HG03196 (cell line): ENCODE results near the gene LTBP4.
"Not testable (repeated sequence)": the region's sequence is repeated elsewhere in the genome, so short reads cannot be mapped to it uniquely, and the experiment has no call there.

Source experiments
- ATAC-seq: cut with Tn5 transposase; IDR thresholded peaks from one replicate; pipeline ENCODE4 v1.9.1; 2021; ENCODE audit not compliant: unreplicated experiment

Gene LTBP4

DNA sequence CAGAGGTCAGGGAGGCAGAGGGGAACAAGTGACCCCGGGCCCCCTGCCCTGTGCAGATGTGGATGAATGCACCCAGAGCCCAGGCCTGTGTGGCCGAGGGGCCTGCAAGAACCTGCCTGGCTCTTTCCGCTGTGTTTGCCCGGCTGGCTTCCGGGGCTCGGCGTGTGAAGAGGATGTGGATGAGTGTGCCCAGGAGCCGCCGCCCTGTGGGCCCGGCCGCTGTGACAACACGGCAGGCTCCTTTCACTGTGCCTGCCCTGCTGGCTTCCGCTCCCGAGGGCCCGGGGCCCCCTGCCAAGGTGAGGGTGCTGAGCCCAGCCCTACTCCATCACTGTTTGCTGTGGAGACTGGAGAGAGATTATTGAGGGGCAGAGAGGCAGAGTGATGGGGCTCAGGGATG lies 9.9 kb downstream of the LTBP4 start:
- no peak for ATAC-seq

DNA sequence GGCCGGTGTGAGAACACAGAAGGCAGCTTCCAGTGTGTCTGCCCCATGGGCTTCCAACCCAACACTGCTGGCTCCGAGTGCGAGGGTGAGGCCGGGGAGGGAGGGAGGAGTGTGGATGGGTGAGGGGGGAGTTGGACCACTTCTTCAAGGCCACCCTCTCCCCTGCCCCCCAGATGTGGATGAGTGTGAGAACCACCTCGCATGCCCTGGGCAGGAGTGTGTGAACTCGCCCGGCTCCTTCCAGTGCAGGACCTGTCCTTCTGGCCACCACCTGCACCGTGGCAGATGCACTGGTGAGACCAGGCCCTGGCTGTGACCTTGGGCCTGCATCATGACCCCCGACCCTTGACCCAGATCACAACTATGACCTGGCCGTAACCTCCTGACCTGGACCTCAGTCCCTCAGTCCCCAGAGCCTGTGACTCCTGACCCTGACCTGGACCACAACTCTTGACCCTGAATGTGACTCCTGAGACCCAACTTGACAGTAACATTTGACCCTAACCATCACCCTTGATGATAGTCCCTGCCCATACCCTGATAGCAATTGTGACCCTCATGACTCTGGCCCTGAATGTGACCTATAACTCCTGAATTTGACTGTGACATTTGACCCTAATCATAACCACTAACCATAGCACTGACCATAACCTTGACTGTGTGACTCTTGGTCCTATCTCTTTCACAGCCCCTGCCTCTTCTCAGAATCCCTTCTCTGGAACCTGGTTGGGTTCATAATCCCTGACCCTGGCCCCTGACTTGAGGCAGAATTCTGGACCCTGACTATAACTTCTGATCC lies 10.9 kb downstream of the LTBP4 start:
- no peak for ATAC-seq

DNA sequence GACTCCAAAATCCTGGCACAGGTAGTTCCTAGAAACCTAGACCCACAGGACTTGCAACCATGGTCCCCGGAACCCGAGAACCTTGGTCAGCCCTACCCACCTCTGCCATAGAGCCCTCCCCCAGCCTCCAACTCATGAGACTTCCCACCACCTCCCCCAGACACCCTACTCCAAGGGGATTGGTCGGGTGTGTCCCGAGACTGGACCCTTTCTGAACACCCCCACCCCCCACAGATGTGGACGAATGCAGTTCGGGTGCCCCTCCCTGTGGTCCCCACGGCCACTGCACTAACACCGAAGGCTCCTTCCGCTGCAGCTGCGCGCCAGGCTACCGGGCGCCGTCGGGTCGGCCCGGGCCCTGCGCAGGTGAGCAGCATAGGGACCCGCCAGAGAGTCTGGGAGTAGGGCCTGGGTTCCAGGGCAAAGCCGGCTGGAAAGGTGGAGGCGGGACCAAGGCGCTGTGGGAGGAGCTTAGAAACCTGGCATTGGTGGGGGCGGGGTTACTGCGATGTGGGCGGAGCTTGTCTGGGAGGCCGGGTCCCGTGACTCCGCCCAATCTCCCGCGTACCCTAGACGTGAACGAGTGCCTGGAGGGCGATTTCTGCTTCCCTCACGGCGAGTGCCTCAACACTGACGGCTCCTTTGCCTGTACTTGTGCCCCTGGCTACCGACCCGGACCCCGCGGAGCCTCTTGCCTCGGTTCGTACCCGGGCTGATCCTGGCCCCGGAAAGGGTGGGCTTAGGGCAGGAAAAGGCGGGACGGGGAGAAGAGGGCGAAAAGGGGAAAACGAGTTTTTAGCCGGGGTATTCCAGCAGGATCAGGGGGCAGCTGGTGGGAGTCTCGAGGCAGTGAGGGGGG lies 11.9 kb downstream of the LTBP4 start:
- ATAC-seq, result no peak

DNA sequence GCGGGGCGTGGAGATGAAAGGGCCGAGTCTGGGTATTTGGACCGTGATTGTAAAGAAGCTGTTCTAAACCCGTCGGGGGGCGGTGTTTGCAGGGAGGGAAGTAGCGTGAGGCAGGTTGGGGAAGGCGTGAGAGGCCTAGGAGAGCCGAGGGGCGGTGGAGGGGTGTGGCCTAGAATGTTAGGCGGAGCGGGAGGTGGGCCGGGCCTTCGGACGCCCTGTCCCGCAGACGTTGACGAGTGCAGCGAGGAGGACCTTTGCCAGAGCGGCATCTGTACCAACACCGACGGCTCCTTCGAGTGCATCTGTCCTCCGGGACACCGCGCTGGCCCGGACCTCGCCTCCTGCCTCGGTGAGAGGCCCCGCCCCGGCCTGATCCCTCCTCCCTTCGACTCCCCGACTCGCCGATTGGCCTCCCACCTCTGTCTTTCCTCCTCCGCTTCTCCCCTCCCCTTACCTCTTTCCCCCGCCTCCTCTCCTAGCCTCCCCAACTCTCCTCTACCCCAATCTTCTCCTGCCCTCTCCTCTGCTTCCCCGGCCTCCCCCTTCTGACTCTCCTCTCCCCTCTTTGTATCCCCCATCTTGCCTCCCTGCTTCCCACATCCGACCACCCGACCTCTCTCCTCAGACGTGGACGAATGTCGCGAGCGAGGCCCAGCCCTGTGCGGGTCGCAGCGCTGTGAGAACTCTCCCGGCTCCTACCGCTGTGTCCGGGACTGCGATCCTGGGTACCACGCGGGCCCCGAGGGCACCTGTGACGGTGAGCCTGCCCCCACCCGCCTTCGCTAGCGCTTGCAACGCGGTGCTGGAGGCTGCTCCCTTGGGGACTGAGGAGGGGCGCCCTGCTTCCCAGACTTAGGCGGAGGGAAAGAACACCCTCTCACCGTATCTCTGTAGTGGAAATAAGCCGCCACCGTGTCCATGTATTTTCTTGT lies 12.8 kb downstream of the LTBP4 start:
- ATAC-seq, result no peak

DNA sequence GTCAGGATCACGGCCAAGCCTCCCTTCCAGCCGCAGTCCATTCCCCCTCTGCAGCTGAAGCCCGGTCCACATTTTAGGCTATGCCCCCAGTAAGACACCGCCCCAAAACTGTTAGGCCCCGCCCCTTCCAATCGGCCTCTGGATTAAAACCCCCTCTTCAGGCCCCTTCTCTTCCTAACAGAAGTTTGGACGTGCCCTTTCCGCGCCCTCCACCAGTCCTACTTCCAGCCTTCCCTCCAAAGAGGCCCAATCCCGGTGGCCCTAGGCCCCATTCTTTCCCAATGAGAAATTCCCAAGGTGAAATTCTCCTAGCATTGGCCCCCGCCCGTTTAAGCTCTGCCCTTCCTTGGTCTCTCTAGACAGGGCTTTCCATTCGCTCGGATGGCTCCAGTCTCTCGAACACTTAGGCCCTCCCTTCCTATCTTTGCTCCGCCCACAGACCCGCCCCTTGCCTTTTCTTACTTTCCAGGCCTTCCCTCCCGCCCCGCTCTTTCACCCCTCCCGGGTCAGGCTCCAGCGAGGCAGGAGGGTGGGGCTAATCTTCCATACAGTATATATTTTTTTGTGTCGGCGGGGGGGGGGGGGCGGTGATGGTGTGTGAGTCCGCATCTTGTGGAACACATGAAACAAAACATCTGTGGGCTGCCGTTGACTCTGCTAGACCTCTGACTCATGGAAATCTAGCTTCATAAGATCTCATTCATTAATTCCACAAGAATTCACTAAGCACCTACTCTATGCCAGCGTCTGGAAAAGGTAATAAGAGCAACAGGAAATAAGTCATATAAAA lies 13.6 kb downstream of the LTBP4 start:
- no peak for ATAC-seq

DNA sequence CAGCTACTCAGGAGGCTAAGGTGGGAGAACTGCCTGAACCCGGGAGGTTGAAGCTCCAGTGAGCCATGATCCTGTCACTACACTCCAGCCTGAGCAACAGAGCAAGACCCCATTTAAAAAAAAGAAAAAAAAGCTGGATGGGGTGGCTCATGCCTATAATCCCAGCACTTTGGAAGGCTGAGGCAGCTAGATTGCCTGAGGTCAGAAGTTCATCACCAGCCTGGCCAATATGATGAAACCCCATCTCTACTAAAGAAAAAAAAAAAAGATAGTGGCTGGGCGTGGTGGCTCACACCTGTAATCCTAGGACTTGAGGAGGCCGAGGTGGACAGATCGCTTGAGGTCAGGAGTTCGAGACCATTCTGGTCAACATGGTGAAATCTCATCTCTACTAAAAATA lies 15.0 kb downstream of the LTBP4 start:
- ATAC-seq, result no peak

DNA sequence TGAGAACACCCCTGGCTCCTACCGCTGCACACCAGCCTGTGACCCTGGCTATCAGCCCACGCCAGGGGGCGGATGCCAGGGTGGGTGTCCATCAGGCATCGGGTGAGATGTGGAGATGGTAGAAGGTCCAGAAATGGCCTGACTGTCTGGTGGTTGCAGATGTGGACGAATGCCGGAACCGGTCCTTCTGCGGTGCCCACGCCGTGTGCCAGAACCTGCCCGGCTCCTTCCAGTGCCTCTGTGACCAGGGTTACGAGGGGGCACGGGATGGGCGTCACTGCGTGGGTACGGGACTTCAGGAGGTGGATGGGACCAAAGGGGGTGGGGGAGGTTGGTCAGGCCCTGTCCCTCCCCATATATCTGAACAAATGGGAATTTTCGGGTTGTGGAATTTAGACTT lies 15.8 kb downstream of the LTBP4 start:
- no peak for ATAC-seq

DNA sequence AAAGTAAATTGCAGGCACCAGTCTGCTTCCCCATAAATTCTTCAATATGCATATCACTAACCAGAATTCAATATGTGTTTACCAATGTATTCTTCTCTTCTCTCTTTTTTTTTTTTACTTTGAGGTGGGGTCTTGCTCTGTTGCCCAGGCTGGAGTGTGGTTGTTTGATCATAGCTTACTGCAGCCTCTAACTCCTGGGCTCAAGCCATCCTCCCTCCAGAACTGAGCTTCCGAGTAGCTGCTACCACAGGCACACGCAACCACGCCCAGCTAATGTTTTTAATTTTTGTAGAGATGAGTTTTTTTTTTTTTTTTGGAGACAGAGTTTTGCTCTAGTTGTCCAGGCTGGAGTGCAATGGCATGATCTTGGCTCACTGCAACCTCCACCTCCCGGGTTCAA lies 16.8 kb downstream of the LTBP4 start:
- ATAC-seq, result no peak

DNA sequence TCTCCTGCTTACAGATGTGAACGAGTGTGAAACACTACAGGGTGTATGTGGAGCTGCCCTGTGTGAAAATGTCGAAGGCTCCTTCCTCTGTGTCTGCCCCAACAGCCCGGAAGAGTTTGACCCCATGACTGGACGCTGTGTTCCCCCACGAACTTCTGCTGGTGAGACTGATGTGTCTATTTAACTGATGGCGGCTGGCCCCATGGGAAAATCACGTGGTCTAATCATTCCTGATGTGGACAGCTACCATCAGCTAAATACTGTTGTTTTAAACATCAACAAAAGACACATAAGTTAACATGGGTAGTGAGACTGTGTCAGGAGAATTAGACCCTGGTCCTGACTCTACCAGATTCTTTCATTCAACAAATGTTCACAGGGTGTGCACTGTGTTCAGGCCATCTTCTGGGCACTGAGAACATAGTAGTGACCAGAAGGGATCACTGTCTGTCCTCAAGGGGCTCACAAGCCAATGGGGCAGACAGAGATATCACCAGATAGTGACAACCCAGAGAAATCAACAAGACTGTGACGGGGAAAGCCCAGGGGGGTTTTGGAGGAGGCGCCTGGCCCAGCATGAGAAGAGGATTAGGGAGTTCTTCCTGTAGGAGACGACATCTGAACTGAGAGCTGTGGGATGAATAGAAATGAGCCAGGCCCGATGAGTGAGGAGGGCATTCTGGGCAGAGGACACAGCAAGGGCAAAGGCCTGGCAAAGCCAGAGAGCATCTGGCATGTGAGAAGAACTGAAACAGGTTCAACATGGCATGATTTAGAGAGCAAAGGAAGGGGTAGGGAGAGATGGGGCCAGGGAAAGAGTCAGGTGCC lies 18.4 kb downstream of the LTBP4 start:
- no peak for ATAC-seq

DNA sequence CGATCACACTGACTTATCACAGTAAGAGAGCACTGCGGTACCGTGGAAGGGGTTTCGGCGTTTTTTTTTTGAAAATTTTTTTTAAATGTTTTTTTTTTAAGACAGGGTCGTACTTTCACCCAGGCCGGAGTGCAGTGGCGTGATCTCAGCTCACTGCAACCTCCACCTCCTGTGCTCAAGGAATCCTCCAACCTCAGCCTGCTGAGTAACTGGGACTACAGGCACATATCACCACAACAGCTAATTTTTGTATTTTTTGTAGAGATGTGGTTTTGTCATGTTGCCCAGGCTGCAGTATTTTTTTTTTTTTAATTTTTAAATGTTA lies 19.0 kb downstream of the LTBP4 start:
- no peak for ATAC-seq

DNA sequence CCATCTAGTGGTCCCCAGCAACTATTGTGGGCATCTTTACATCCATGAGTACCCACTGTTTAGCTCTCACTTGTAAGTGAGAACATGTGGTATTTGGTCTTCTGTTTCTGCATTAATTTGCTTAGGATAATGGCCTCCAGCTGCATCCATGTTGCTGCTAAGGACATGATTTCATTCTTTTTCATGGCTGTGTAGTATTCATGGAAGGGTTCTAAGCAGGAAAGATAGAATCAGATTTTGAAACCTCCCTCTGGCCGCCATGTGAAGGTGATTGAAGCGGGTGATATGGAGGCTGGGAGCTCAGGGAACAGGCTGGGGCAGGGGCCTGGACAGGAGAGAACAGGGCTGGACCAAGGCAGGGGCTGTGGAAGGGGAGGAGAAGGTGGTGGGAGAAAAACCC lies 20.1 kb downstream of the LTBP4 start:
- ATAC-seq, result no peak

DNA sequence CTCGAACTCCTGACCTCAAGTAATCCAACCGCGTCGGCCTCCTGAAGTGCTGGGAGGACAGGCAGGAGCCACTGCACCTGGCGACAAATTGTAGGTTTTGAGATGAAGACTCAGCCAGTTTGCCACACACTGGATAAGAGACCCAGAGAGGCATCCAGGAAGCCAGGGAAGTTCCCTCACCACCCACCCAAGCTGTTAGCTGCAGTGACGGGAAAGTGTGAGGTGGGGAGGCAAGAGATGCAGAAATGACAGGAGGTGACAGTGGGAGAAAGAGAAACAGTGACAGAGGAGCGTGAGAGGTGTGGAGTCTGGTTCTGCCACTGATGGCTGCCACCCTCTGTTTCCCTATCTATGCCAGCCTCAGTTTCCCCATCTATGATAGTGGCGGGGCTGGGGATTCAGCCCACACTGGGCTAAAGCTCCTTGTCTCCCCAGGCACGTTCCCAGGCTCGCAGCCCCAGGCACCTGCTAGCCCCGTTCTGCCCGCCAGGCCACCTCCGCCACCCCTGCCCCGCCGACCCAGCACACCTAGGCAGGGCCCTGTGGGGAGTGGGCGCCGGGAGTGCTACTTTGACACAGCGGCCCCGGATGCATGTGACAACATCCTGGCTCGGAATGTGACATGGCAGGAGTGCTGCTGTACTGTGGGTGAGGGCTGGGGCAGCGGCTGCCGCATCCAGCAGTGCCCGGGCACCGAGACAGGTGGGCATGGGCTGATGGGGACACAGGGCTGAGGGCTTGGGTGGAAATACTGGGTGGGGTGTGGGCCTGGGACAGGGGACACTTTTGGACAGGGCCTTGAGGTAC lies 21.0 kb downstream of the LTBP4 start:
- ATAC-seq, result no peak

DNA sequence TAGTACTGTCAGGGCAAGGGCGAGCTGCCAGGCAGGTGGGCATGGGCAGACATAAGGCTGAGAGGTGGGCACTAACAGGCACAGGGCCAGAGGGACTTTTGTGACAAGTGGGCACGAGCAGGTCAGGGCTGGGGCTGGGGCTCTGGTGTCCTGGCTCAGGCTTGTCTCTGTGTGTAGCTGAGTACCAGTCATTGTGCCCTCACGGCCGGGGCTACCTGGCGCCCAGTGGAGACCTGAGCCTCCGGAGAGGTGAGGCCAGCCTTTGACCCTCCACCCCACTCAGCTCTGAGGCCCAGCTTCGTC lies 21.6 kb downstream of the LTBP4 start:
- no peak for ATAC-seq

DNA sequence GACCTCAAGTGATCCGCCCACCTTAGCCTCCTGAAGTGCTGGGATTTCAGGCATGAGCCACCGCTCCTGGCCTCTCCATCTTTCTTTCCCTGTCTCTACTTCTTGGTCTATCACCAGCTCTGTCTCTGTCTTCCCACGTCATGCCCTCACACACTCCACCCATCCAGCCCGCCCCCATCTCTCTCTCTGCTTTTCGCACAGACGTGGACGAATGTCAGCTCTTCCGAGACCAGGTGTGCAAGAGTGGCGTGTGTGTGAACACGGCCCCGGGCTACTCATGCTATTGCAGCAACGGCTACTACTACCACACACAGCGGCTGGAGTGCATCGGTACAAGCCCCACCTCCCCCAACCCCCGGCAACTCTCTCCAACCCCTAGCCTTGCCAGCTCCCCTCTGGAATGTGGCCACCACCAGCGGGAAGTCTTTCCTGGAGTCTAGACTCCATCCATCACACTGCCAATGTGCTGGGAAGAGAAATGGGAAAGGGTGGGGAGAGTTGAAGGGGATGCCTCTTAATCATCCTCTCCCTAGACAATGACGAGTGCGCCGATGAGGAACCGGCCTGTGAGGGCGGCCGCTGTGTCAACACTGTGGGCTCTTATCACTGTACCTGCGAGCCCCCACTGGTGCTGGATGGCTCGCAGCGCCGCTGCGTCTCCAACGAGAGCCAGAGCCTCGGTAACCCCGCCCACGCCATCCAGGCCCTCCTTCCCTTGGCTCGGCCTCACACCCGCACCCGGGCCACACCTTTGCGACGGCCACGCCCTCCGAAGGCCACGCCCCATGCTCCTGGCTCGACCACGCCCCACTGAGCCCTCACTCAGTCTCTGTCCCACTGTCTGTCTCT lies 22.5 kb downstream of the LTBP4 start:
- ATAC-seq, result no peak

DNA sequence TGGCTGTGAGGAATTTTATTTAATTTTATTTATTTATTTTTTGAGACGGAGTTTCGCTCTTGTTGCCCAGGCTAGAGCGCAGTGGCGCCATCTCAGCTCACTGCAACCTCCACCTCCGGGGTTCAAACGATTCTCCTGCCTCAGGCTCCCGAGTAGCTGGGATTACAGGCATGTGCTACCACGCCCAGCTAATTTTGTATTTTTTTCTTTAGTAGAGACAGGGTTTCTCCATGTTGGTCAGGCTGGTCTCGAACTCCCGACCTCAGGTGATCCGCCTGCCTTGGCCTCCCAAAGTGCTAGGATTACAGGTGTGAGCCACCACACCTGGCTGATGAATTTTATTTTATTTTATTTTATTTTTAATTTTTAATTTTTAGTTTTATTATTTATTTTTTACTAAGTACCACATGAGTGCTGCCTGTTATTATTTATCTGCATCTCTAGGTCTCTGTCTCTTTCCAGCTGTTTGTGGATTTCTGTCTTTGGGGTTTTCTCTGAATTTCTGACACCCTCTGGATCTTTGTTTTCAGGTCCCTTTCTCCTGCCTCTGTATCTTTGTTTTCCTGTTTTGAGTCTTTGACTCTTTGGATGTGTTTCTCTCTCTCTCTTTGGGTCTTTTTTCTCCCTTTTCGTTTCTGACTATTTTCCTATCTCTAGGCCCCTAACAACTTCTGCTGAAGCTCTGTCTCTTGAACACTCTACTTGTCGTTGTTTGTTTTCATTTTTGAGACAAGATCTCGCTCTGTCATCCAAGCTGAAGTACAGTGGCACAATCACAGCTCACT lies 23.4 kb downstream of the LTBP4 start:
- not testable (repeated sequence) for ATAC-seq

DNA sequence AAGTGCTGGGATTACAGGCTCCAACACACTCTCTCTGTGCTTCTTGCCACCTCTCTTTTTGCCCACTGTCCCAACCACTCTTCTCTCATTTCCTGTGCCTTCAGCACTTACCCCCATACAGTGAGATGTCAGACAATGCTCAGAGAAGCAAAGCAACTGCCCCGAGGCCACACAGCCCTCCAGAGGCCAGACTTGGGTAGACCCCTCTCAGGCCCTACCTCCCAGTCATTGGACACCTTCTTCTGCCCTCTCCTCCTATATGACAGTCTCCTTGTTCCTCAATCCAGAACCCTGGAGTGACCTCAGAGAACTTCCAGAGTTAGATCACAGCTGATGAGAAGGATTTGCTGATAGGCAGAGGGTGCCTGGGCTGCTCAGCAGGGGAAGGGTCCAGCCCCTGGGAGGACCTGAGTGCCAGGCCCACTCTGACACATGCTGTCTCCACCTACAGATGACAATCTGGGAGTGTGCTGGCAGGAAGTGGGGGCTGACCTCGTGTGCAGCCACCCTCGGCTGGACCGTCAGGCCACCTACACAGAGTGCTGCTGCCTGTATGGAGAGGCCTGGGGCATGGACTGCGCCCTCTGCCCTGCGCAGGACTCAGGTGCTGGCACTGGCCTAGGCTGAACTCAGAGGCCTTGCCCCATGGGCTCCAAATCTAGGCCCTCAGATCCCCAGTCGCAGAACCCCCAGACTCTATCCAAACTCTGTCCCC lies 24.4 kb downstream of the LTBP4 start:
- ATAC-seq, result no peak

DNA sequence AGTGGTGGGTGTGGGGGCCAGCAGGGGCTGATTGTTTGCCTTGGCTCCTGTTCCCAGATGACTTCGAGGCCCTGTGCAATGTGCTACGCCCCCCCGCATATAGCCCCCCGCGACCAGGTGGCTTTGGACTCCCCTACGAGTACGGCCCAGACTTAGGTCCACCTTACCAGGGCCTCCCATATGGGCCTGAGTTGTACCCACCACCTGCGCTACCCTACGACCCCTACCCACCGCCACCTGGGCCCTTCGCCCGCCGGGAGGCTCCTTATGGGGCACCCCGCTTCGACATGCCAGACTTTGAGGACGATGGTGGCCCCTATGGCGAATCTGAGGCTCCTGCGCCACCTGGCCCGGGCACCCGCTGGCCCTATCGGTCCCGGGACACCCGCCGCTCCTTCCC lies 25.7 kb downstream of the LTBP4 start:
- ATAC-seq, result no peak
